DND-41 (cell line): Measurements from ENCODE around the gene HCN3.

Experiments used
- EZH2 ChIP-seq: IDR thresholded peaks from 3 replicates; pipeline ENCODE4 v1.6.1; 2012; ENCODE audit warnings: borderline replicate concordance, low read depth, mild to moderate bottlenecking, moderate library complexity, low read length, inconsistent platforms; ENCODE audit not compliant: severe bottlenecking
- TF ChIP-seq, protein P1 (sequence below): IDR thresholded peaks from 2 replicates; pipeline ENCODE4 v1.5.1; 2012; ENCODE audit warnings: borderline replicate concordance, low read length, moderate library complexity, mild to moderate bottlenecking; ENCODE audit not compliant: poor library complexity, severe bottlenecking; ENCODE audit errors: extremely low read depth

DNA sequence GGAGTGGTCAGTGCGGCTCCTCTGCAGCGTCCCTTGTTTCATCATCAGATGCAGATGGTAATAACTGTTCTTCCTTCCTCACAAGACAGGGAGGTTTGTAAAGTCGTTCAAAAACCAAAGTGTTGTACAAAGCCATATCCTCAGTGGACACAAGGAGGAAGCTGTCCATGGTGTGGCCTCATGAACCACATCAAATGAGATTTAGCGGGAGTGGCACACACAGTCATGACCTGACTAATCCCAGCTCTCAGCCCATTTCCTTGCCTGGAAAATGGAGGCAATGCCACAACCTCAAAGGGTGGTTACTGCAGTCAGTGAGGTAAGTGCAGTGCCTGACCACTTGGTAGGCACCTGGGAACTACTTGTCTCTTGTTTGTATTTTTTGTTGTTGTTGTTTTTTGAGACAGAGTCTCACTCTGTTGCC lies 35.4 kb upstream of the HCN3 start:
- TF ChIP-seq, protein P1, sequence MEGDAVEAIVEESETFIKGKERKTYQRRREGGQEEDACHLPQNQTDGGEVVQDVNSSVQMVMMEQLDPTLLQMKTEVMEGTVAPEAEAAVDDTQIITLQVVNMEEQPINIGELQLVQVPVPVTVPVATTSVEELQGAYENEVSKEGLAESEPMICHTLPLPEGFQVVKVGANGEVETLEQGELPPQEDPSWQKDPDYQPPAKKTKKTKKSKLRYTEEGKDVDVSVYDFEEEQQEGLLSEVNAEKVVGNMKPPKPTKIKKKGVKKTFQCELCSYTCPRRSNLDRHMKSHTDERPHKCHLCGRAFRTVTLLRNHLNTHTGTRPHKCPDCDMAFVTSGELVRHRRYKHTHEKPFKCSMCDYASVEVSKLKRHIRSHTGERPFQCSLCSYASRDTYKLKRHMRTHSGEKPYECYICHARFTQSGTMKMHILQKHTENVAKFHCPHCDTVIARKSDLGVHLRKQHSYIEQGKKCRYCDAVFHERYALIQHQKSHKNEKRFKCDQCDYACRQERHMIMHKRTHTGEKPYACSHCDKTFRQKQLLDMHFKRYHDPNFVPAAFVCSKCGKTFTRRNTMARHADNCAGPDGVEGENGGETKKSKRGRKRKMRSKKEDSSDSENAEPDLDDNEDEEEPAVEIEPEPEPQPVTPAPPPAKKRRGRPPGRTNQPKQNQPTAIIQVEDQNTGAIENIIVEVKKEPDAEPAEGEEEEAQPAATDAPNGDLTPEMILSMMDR = no peak
- TF ChIP-seq EZH2 = no peak
